Nephron (organoid): ENCODE data around the gene AMBRA1.

Source experiments
- H3K27ac Mint-ChIP-seq, 3 experiments: 2 replicates each; pipeline ENCODE4 v1.8.0; 2020; ENCODE audit warnings: mixed read lengths in 3 of 3, mild to moderate bottlenecking in 2 of 3, moderate library complexity in 1 of 3
- H3K27me3 Mint-ChIP-seq: 2 replicates; pipeline ENCODE4 v1.8.0; 2021; ENCODE audit warnings: low read depth, mild to moderate bottlenecking, moderate library complexity, mixed read lengths
- H3K36me3 Mint-ChIP-seq: 2 replicates; pipeline ENCODE4 v1.8.0; 2020; ENCODE audit warnings: low read depth, mixed read lengths
- H3K4me1 Mint-ChIP-seq: 2 replicates; pipeline ENCODE4 v1.8.0; 2020; ENCODE audit warnings: mixed read lengths
- H3K4me3 Mint-ChIP-seq, 3 experiments: 2 replicates each; pipeline ENCODE4 v1.8.0; 2020; ENCODE audit warnings: mild to moderate bottlenecking in 3 of 3, mixed read lengths in 3 of 3, moderate library complexity in 2 of 3
- H3K9me3 Mint-ChIP-seq: 2 replicates; pipeline ENCODE4 v1.8.0; 2020; ENCODE audit warnings: mixed read lengths
- TF ChIP-seq, protein P1 (sequence below), 3 experiments: fragments of 200-600 bp; sonication (generic); IDR thresholded peaks; one replicate each; pipeline ENCODE4 v1.5.0; 2021; ENCODE audit warnings: antibody characterized with exemption in 3 of 3; ENCODE audit not compliant: unreplicated experiment in 3 of 3

The AMBRA1 gene

DNA sequence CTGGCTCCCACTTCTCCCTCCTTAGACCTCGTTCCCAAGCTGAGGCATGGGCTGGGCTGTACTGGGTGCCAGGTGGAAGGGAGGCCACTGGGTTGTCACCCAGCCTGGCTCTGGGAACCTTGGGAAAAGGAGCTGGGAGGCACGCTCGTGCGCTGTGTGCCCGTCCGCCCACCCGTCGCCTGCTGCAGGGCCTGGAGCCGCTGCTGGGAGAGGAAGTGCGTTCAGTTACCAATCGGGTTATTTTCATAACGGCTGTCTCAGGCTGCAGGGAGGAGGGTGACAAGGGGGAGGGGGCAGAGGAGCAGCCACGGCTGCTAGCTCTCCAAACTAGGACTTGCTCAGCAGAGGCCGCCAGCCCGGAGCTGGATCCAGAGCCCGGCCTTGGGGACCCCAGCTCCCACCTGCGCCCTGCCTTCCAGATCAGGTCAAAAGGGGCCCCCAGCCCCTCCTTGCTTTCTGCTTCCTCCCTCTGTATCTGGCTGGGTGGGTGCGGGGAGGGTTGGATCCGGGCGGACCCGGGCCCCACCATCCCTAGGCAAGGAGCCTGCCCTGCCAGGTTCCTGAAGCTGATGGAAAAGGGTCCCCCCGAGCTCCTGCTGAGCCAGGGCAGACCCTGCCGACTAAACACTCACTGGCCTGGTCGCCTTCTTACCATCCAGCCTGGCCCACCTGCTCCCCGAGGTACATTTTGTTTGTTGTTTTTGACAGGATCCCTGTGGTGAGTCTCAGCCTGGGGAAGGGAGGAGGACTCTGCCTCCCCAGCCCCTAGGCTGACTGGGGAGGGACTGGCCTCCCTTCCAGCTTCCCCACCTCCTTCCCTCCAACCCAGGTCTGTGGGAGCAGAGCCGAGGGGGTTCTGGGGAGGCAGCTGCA lies 232.3 kb downstream of the AMBRA1 start:
- Mint-ChIP-seq H3K36me3 (no peaks in the 10 kb centered on the region), H3K9me3 (no peaks in the 10 kb centered on the region), H3K4me1 (peaks cover 45% of the 10 kb centered on the region), H3K27ac (peak overlapping the region; percentile 72 to 83 (median 74)), H3K27me3 (no peaks in the 10 kb centered on the region), H3K4me3 (peak overlapping the region; percentile 46 to 82 (median 56))
- TF ChIP-seq, protein P1, sequence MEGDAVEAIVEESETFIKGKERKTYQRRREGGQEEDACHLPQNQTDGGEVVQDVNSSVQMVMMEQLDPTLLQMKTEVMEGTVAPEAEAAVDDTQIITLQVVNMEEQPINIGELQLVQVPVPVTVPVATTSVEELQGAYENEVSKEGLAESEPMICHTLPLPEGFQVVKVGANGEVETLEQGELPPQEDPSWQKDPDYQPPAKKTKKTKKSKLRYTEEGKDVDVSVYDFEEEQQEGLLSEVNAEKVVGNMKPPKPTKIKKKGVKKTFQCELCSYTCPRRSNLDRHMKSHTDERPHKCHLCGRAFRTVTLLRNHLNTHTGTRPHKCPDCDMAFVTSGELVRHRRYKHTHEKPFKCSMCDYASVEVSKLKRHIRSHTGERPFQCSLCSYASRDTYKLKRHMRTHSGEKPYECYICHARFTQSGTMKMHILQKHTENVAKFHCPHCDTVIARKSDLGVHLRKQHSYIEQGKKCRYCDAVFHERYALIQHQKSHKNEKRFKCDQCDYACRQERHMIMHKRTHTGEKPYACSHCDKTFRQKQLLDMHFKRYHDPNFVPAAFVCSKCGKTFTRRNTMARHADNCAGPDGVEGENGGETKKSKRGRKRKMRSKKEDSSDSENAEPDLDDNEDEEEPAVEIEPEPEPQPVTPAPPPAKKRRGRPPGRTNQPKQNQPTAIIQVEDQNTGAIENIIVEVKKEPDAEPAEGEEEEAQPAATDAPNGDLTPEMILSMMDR (IDR thresholded peaks at IDR 0.05; ENCODE audit: unreplicated experiment in 3 of 3), result no peak

GRCh38 chr11:46360878-46361277 lies 232.9 kb downstream of the AMBRA1 start:
- TF ChIP-seq, protein P1 (IDR thresholded peaks at IDR 0.05; ENCODE audit: unreplicated experiment in 3 of 3), result no peak
- peak overlapping the region; percentile 46 to 82 (median 56) for H3K4me3 Mint-ChIP-seq
- H3K36me3 Mint-ChIP-seq, result no peaks in the 10 kb centered on the region
- peaks cover 49% of the 10 kb centered on the region for H3K4me1 Mint-ChIP-seq
- no peaks in the 10 kb centered on the region for H3K27me3 Mint-ChIP-seq
- peak overlapping the region; percentile 72 to 83 (median 74) for H3K27ac Mint-ChIP-seq
- H3K9me3 Mint-ChIP-seq, result no peaks in the 10 kb centered on the region

DNA sequence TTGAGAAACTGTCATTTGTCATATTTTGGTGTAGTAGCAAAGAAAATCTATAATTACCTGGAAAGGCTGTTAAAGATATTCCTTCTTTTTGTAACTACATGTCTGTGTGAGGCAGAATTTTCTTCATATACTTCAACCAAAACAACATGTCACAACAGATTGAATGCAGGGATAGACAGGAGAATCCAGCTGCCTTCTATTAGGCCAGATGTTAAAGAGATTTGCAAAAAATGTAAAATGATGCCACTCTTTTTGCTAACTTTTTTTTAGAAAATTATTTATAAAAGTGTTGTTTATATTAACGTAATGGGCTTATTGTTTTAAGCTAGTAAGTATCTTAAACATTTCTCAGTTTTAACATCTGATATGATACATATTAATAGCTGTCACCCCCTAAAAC lies 233.9 kb downstream of the AMBRA1 start:
- Mint-ChIP-seq H3K27me3 (no peaks in the 10 kb centered on the region), H3K27ac (no peak overlapping the region), H3K36me3 (no peaks in the 10 kb centered on the region), H3K4me1 (peaks cover 40% of the 10 kb centered on the region), H3K4me3 (no peak overlapping the region), H3K9me3 (no peaks in the 10 kb centered on the region)
- TF ChIP-seq, protein P1 (IDR thresholded peaks at IDR 0.05; ENCODE audit: unreplicated experiment in 3 of 3), result no peak

DNA sequence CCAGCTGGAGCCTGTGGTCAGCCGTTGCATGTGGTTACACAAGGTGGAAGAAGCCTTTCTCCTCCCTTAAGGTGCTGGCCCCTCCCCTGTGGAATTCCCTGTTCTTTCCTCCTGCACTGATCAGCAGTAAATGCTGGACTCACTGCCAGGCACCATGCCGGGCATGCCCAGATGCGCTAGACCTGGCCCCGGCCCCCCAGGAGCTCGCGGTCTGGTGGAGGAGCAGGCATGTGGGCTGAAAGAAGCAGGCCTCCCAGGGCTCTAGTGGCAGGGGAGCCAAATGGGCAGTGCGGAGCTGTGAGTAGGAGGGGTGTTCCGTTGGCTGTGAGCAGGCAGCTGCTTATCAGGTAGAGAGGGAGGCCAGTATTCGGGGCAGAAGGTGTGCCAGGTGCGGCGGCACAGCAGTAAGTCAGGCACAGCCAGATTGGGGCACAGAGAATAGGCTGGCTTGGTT lies 236.3 kb downstream of the AMBRA1 start:
- no peaks in the 10 kb centered on the region for H3K36me3 Mint-ChIP-seq
- H3K4me3 Mint-ChIP-seq, result no peak overlapping the region
- peak overlapping the region; percentile 28 to 82 (median 63) for H3K27ac Mint-ChIP-seq
- H3K9me3 Mint-ChIP-seq, result no peaks in the 10 kb centered on the region
- TF ChIP-seq, protein P1 (IDR thresholded peaks at IDR 0.05; ENCODE audit: unreplicated experiment in 3 of 3), result no peak
- H3K27me3 Mint-ChIP-seq, result no peaks in the 10 kb centered on the region
- H3K4me1 Mint-ChIP-seq, result peaks cover 41% of the 10 kb centered on the region

DNA sequence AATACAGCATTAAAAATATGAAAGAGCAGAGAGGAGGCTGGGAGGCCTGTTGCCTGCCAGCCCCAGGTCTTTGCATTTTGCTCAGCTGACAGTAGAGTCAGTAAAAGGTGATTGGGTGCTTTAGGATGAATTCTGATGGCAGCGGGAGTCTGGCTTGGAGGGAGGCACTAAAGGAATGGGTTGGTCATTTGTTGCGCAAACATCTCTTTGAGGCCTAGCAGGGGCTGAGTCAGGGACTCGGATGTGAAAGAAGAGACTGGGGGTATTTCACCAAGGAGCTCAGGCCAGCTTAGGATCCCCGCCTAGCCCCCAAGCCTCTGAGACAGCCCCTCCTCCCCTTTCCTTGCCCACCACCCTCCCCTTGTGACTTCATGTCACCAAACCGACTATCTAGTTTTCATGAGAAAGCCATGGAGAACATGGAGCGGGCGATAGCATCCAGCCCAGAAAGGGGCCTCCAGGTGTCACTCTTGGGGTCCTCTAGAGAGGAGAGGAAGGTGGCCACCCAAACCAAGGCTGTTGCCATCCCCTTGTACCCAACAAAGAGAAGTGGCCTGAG lies 236.8 kb downstream of the AMBRA1 start:
- no peaks in the 10 kb centered on the region for H3K27me3 Mint-ChIP-seq
- peaks cover 39% of the 10 kb centered on the region for H3K4me1 Mint-ChIP-seq
- H3K4me3 Mint-ChIP-seq, result peak overlapping the region in 1 of 3 experiments; percentile 8
- no peaks in the 10 kb centered on the region for H3K9me3 Mint-ChIP-seq
- no peaks in the 10 kb centered on the region for H3K36me3 Mint-ChIP-seq
- peak overlapping the region; percentile 28 to 92 (median 52) for H3K27ac Mint-ChIP-seq
- TF ChIP-seq, protein P1 (IDR thresholded peaks at IDR 0.05; ENCODE audit: unreplicated experiment in 3 of 3), result no peak
